ENCODE data around the gene YY1. TPM values are rescaled to one million over a fixed set of nuclear protein-coding genes. Genes with fewer than 3 reads are reported as not detected.
A peak's percentile ranks its signal among the peaks of the same experiment; 100 is the strongest.
"Not testable (repeated sequence)": the region's sequence is repeated elsewhere in the genome, so short reads cannot be mapped to it uniquely, and the experiment has no call there.

The YY1 gene
- total and polyA plus RNA-seq, 4 experiments from 2014 or later, result 8.9 to 90.3 (median 54.5) TPM

- POLR2A ChIA-PET (ENCODE audit: partially characterized antibody), result no interaction called here
- Histone ChIP-seq H3K9me3 (ENCODE audit: control insufficient read depth in 1 of 2, low read length in 2 of 2) (no peaks in the 10 kb centered on the region), H3K36me3 (ENCODE audit: insufficient read depth, low read length) (no peaks in the 10 kb centered on the region), H3K27me3 (ENCODE audit: insufficient read depth, low read length) (no peaks in the 10 kb centered on the region), H3K27ac (ENCODE audit: low read depth, low read length) (peak within 1 kb of the TSS; percentile 46), H3K4me3 (ENCODE audit: low read length in 2 of 2) (peak within 1 kb of the TSS; percentile 42 to 60), H3K4me1 (ENCODE audit: insufficient read depth, low read length) (peaks cover 10% of the 10 kb centered on the region)
- peak within 1 kb of the TSS; percentile 82 to 90 (median 84) for H3K4me3 Mint-ChIP-seq
- peaks cover 0 to 2% of the 10 kb centered on the region in 2 donors for H3K36me3 Mint-ChIP-seq
- H3K27ac Mint-ChIP-seq, result peak within 1 kb of the TSS in 2 of 7 donors; percentile 60 to 93
- peak; percentile 52 to 64 (median 57) for DNase-seq
- H3K27me3 Mint-ChIP-seq, result no peaks in the 10 kb centered on the region
- H3K4me1 Mint-ChIP-seq, result peaks cover 5 to 13% (median 9%) of the 10 kb centered on the region in 4 donors
- no peaks in the 10 kb centered on the region for H3K9me3 Mint-ChIP-seq
- CTCF ChIA-PET (ENCODE audit: partially characterized antibody), result no interaction called here
- intact Hi-C loops (cut with micrococcal nuclease), result loop anchor here (1.0 to 2.0 kb wide), 2 partner anchors 22 to 70 kb away; partner anchors contain the start of gene WDR25
These were observed 67.4 kb downstream of the YY1 start, which contains the start of gene SLC25A29 for GRCh38 chr14:100306101-100306997. SLC25A29 (minus strand) TSS chr14:100306444; CDS start chr14:100306232, 212 bp downstream.

- Histone ChIP-seq H3K4me1 (ENCODE audit: insufficient read depth, low read length) (peaks cover 10% of the 10 kb centered on the region), H3K9me3 (ENCODE audit: control insufficient read depth in 1 of 2, low read length in 2 of 2) (no peaks in the 10 kb centered on the region), H3K4me3 (ENCODE audit: low read length in 2 of 2) (peak overlapping the region in 1 of 2 donors; percentile 60), H3K36me3 (ENCODE audit: insufficient read depth, low read length) (no peaks in the 10 kb centered on the region), H3K27ac (ENCODE audit: low read depth, low read length) (peak overlapping the region; percentile 28), H3K27me3 (ENCODE audit: insufficient read depth, low read length) (no peaks in the 10 kb centered on the region)
- peak overlapping the region; percentile 67 to 83 (median 78) for H3K4me3 Mint-ChIP-seq
- H3K36me3 Mint-ChIP-seq, result peaks cover 0 to 2% of the 10 kb centered on the region in 2 donors
- ChIA-PET POLR2A (ENCODE audit: partially characterized antibody) (no interaction called here), CTCF (ENCODE audit: partially characterized antibody) (no interaction called here)
- peaks cover 5 to 15% (median 9%) of the 10 kb centered on the region in 4 donors for H3K4me1 Mint-ChIP-seq
- H3K27me3 Mint-ChIP-seq, result no peaks in the 10 kb centered on the region
- peak in 1 of 5 donors; percentile 34 for DNase-seq
- intact Hi-C loops (cut with micrococcal nuclease), result loop anchor here (1.0 to 2.0 kb wide), 2 partner anchors 22 to 69 kb away; partner anchors contain the start of gene WDR25
- H3K27ac Mint-ChIP-seq, result peak overlapping the region in 2 of 7 donors; percentile 12 to 29
- H3K9me3 Mint-ChIP-seq, result no peaks in the 10 kb centered on the region
These were observed 68.2 kb downstream of the YY1 start for GRCh38 chr14:100306998-100307765.

- Histone ChIP-seq H3K4me1 (ENCODE audit: insufficient read depth, low read length) (peaks cover 10% of the 10 kb centered on the region), H3K36me3 (ENCODE audit: insufficient read depth, low read length) (no peaks in the 10 kb centered on the region), H3K27me3 (ENCODE audit: insufficient read depth, low read length) (no peaks in the 10 kb centered on the region), H3K9me3 (ENCODE audit: control insufficient read depth in 1 of 2, low read length in 2 of 2) (no peaks in the 10 kb centered on the region), H3K4me3 (ENCODE audit: low read length in 2 of 2) (no peak overlapping the region), H3K27ac (ENCODE audit: low read depth, low read length) (no peak overlapping the region)
- POLR2A ChIA-PET (ENCODE audit: partially characterized antibody), result no interaction called here
- DNase-seq, result peak in 1 of 5 donors; percentile 31
- Mint-ChIP-seq H3K4me3 (peak overlapping the region in 7 of 8 donors; percentile 58 to 83 (median 75)), H3K27ac (peak overlapping the region in 3 of 7 donors; percentile 1 to 66 (median 35)), H3K36me3 (peaks cover 0 to 2% of the 10 kb centered on the region in 2 donors), H3K4me1 (peaks cover 5 to 22% (median 9%) of the 10 kb centered on the region in 4 donors), H3K27me3 (no peaks in the 10 kb centered on the region), H3K9me3 (no peaks in the 10 kb centered on the region)
- intact Hi-C loops (cut with micrococcal nuclease), result loop anchor here (2.0 kb wide), 1 partner anchor 23 kb away; no protein-coding TSS in a partner anchor
- CTCF ChIA-PET (ENCODE audit: partially characterized antibody), result no interaction called here
These were observed 69.0 kb downstream of the YY1 start for GRCh38 chr14:100307766-100308426.

GRCh38 chr14:100308427-100308792 is 69.5 kb downstream of the YY1 start:
- H3K9me3 Mint-ChIP-seq; H3K27ac ChIP-seq (ENCODE audit: low read depth, low read length); H3K9me3 ChIP-seq (ENCODE audit: control insufficient read depth in 1 of 2, low read length in 2 of 2); H3K4me1 ChIP-seq (ENCODE audit: insufficient read depth, low read length); H3K27me3 ChIP-seq (ENCODE audit: insufficient read depth, low read length); H3K36me3 ChIP-seq (ENCODE audit: insufficient read depth, low read length); H3K36me3 Mint-ChIP-seq; H3K4me3 ChIP-seq (ENCODE audit: low read length in 2 of 2); intact Hi-C loops (cut with micrococcal nuclease); CTCF ChIA-PET (ENCODE audit: partially characterized antibody); H3K27me3 Mint-ChIP-seq; POLR2A ChIA-PET (ENCODE audit: partially characterized antibody): not testable (repeated sequence)
- H3K4me3 Mint-ChIP-seq, result peak overlapping the region in 1 of 8 donors; percentile 64
- H3K4me1 Mint-ChIP-seq, result peaks cover 5 to 22% (median 9%) of the 10 kb centered on the region in 4 donors
- DNase-seq, result peak in 1 of 5 donors; percentile 4
- peak overlapping the region in 2 of 7 donors; percentile 35 to 53 for H3K27ac Mint-ChIP-seq

GRCh38 chr14:100309028-100309737 is 70.2 kb downstream of the YY1 start:
- peaks cover 5 to 22% (median 9%) of the 10 kb centered on the region in 4 donors for H3K4me1 Mint-ChIP-seq
- Histone ChIP-seq H3K4me3 (ENCODE audit: low read length in 2 of 2) (no peak overlapping the region), H3K27me3 (ENCODE audit: insufficient read depth, low read length) (no peaks in the 10 kb centered on the region), H3K36me3 (ENCODE audit: insufficient read depth, low read length) (no peaks in the 10 kb centered on the region), H3K9me3 (ENCODE audit: control insufficient read depth in 1 of 2, low read length in 2 of 2) (no peaks in the 10 kb centered on the region), H3K4me1 (ENCODE audit: insufficient read depth, low read length) (peaks cover 10% of the 10 kb centered on the region), H3K27ac (ENCODE audit: low read depth, low read length) (no peak overlapping the region)
- no peaks in the 10 kb centered on the region for H3K9me3 Mint-ChIP-seq
- peaks cover 0 to 2% of the 10 kb centered on the region in 2 donors for H3K36me3 Mint-ChIP-seq
- peak in 1 of 5 donors; percentile 29 for DNase-seq
- ChIA-PET POLR2A (ENCODE audit: partially characterized antibody) (no interaction called here), CTCF (ENCODE audit: partially characterized antibody) (no interaction called here)
- H3K4me3 Mint-ChIP-seq, result peak overlapping the region in 1 of 8 donors; percentile 64
- no peaks in the 10 kb centered on the region for H3K27me3 Mint-ChIP-seq
- intact Hi-C loops (cut with micrococcal nuclease), result no loop called here
- H3K27ac Mint-ChIP-seq, result peak overlapping the region in 1 of 7 donors; percentile 6

- H3K4me3 ChIP-seq (ENCODE audit: low read length in 2 of 2); H3K4me1 ChIP-seq (ENCODE audit: insufficient read depth, low read length); H3K9me3 Mint-ChIP-seq; H3K4me1 Mint-ChIP-seq; CTCF ChIA-PET (ENCODE audit: partially characterized antibody); H3K36me3 ChIP-seq (ENCODE audit: insufficient read depth, low read length); POLR2A ChIA-PET (ENCODE audit: partially characterized antibody); H3K27ac ChIP-seq (ENCODE audit: low read depth, low read length); intact Hi-C loops (cut with micrococcal nuclease); H3K27me3 ChIP-seq (ENCODE audit: insufficient read depth, low read length); H3K9me3 ChIP-seq (ENCODE audit: control insufficient read depth in 1 of 2, low read length in 2 of 2); H3K4me3 Mint-ChIP-seq; DNase-seq; H3K27me3 Mint-ChIP-seq; H3K36me3 Mint-ChIP-seq: not testable (repeated sequence)
- peak overlapping the region in 3 of 7 donors; percentile 36 to 50 (median 38) for H3K27ac Mint-ChIP-seq
These were observed 73.3 kb downstream of the YY1 start for GRCh38 chr14:100312110-100312876.

All from CD4-positive, alpha-beta memory T cell (primary cell).